ENCODE results near the gene MLST8.

Gene MLST8

DNA sequence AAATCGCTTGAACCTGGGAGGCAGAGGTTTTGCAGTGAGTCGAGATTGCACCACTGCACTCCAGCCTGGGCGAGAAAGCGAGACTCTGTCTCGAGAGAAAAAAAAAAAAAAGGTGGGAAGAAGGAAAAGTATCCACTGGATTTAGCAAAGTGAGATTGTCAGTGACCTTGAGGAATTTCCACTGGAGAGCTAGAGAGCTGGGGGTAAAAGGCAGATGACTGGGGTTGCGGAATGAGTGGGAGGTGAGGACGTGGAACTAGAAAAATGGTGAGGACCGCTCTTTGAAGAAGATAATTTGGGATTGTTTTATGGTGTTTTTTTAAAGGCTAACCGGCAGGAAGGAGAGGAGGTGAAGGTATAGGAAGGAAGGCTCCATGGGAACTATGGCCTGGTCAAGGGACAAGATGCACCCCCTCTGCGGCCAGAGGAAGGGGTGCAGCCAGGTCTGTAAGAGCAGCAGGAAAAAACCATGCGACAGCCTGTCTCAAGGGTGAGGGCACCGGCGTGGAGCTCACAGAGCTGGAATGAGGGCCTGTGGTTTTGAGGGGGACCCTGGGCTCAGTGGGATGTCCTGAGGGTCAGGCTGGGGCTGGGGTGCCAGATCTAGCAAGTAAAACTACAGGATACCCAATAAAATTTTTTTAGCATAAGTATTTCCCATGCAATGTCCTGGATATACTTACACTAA is 694 bp upstream of the MLST8 start:
- CTCF ChIA-PET, result no interaction called here
- no peak for DNase-seq (ENCODE audit: extremely low spot score)
- POLR2A ChIA-PET, result interaction anchor here (0.6 to 2.9 kb wide), 9 partner anchors 8 to 231 kb away, joined by 3 to 12 read pairs (median 6); partner anchors contain the start of genes ECI1, PGP and TRAF7
- TF ChIP-seq L3MBTL2 (conservative IDR thresholded peaks at IDR 0.05) (no peak), ZNF384 (IDR thresholded peaks at IDR 0.05) (no peak), NFRKB (IDR thresholded peaks at IDR 0.05) (no peak), SP1 (IDR thresholded peaks at IDR 0.05) (no peak), ARNT (IDR thresholded peaks at IDR 0.05) (no peak), FOXM1 (IDR thresholded peaks at IDR 0.05; ENCODE audit: borderline replicate concordance) (no peak)

DNA sequence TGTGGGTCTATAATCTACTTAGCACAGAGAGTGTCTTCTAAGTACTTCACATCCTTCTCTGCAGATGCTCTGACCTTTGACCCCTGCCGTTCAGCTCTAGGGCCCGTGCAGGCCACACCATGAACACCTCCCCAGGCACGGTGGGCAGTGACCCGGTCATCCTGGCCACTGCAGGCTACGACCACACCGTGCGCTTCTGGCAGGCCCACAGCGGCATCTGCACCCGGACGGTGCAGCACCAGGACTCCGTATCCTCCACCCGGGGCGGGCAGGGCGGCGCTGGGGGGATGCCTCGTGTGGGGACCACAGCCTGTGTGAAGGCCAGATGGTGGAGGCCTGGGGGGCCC is 686 bp downstream of the MLST8 start:
- POLR2A ChIA-PET, result interaction anchor here (1.3 to 2.9 kb wide), 7 partner anchors 9 to 183 kb away, joined by 3 to 12 read pairs (median 9); partner anchors contain the start of genes ECI1, PGP and TRAF7
- CTCF ChIA-PET, result no interaction called here
- TF ChIP-seq SP1 (IDR thresholded peaks at IDR 0.05), result no peak
- TF ChIP-seq CTBP1 (IDR thresholded peaks at IDR 0.05; ENCODE audit: borderline replicate concordance), result no peak
- no peak for TF ChIP-seq SUZ12 (IDR thresholded peaks at IDR 0.05)
- no peak for TF ChIP-seq TARDBP (IDR thresholded peaks at IDR 0.05)
- no peak for TF ChIP-seq ARNT (IDR thresholded peaks at IDR 0.05)
- TF ChIP-seq NFRKB (IDR thresholded peaks at IDR 0.05), result no peak
- TF ChIP-seq, protein P1, sequence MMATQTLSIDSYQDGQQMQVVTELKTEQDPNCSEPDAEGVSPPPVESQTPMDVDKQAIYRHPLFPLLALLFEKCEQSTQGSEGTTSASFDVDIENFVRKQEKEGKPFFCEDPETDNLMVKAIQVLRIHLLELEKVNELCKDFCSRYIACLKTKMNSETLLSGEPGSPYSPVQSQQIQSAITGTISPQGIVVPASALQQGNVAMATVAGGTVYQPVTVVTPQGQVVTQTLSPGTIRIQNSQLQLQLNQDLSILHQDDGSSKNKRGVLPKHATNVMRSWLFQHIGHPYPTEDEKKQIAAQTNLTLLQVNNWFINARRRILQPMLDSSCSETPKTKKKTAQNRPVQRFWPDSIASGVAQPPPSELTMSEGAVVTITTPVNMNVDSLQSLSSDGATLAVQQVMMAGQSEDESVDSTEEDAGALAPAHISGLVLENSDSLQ (IDR thresholded peaks at IDR 0.05), result no peak
- TF ChIP-seq HDGF (IDR thresholded peaks at IDR 0.05; ENCODE audit: borderline replicate concordance), result no peak
- TF ChIP-seq FOXM1 (IDR thresholded peaks at IDR 0.05; ENCODE audit: borderline replicate concordance), result no peak
- no peak for TF ChIP-seq FOXA1 (IDR thresholded peaks at IDR 0.05)
- no peak for TF ChIP-seq ELF4 (IDR thresholded peaks at IDR 0.05)
- TF ChIP-seq LEF1 (IDR thresholded peaks at IDR 0.05; ENCODE audit: borderline replicate concordance), result no peak
- TF ChIP-seq BHLHE40 (IDR thresholded peaks at IDR 0.05; ENCODE audit: borderline replicate concordance), result no peak
- TF ChIP-seq L3MBTL2 (conservative IDR thresholded peaks at IDR 0.05), result no peak
- TF ChIP-seq FOXK2 (IDR thresholded peaks at IDR 0.05), result no peak
- TF ChIP-seq ZNF384 (IDR thresholded peaks at IDR 0.05), result no peak
- DNase-seq (ENCODE audit: extremely low spot score), result no peak

DNA sequence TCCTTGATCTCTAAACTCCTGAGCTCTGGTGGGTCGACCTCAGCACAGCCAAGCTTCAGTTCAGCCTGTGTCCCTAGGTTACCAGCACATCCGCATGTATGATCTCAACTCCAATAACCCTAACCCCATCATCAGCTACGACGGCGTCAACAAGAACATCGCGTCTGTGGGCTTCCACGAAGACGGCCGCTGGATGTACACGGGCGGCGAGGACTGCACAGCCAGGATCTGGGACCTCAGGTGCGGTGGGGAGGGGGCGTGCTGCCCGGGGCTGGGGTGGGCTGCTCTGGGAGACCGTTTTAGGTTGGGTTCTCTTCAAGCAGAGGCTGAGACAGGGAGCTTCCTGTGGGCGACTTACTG is 1.1 kb downstream of the MLST8 start:
- DNase-seq (ENCODE audit: extremely low spot score), result no peak
- POLR2A ChIA-PET, result interaction anchor here (1.3 to 2.9 kb wide), 5 partner anchors 8 to 184 kb away, joined by 3 to 12 read pairs (median 9); partner anchors contain the start of genes ECI1, PGP and TRAF7
- TF ChIP-seq BHLHE40 (IDR thresholded peaks at IDR 0.05; ENCODE audit: borderline replicate concordance), result no peak
- TF ChIP-seq LEF1 (IDR thresholded peaks at IDR 0.05; ENCODE audit: borderline replicate concordance), result no peak
- TF ChIP-seq HDGF (IDR thresholded peaks at IDR 0.05; ENCODE audit: borderline replicate concordance), result no peak
- TF ChIP-seq FOXA1 (IDR thresholded peaks at IDR 0.05), result no peak
- no peak for TF ChIP-seq SP1 (IDR thresholded peaks at IDR 0.05)
- no peak for TF ChIP-seq L3MBTL2 (conservative IDR thresholded peaks at IDR 0.05)
- TF ChIP-seq FOXK2 (IDR thresholded peaks at IDR 0.05), result no peak
- TF ChIP-seq FOXM1 (IDR thresholded peaks at IDR 0.05; ENCODE audit: borderline replicate concordance), result no peak
- TF ChIP-seq, protein P1 (IDR thresholded peaks at IDR 0.05), result no peak
- no peak for TF ChIP-seq SUZ12 (IDR thresholded peaks at IDR 0.05)
- no peak for TF ChIP-seq ELF4 (IDR thresholded peaks at IDR 0.05)
- TF ChIP-seq ZNF384 (IDR thresholded peaks at IDR 0.05), result no peak
- no peak for TF ChIP-seq TARDBP (IDR thresholded peaks at IDR 0.05)
- no peak for TF ChIP-seq CTBP1 (IDR thresholded peaks at IDR 0.05; ENCODE audit: borderline replicate concordance)
- TF ChIP-seq ARNT (IDR thresholded peaks at IDR 0.05), result no peak
- no peak for TF ChIP-seq NFRKB (IDR thresholded peaks at IDR 0.05)
- CTCF ChIA-PET, result no interaction called here

DNA sequence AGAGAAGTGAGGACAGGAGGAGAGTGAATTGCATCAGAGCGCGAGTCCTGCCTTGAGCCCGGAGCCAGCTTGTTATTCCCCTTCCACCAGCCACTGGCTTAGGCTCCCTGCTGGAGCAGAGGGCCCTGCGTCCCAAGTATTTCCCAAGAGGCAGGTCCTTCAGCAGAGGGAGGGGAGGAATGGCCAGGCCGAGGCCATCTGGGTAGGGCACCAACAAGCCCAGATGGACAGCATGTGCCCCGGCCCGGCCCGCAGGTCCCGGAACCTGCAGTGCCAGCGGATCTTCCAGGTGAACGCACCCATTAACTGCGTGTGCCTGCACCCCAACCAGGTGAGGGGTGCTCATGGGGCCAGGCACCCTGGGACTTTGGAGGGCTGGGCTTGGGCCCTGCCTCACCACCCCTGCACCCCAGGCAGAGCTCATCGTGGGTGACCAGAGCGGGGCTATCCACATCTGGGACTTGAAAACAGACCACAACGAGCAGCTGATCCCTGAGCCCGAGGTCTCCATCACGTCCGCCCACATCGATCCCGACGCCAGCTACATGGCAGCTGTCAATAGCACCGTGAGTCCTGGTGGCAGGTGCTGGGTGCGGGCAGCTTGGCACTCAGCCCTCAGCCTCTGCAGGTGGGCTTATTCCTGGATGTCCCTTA is 1.7 kb downstream of the MLST8 start:
- ChIA-PET POLR2A (interaction anchor here (0.9 to 2.9 kb wide), 5 partner anchors 9 to 184 kb away, joined by 3 to 12 read pairs (median 6); partner anchors contain the start of genes ECI1 and TRAF7), CTCF (no interaction called here)
- DNase-seq (ENCODE audit: extremely low spot score), result no peak
- TF ChIP-seq TARDBP (IDR thresholded peaks at IDR 0.05), result no peak

DNA sequence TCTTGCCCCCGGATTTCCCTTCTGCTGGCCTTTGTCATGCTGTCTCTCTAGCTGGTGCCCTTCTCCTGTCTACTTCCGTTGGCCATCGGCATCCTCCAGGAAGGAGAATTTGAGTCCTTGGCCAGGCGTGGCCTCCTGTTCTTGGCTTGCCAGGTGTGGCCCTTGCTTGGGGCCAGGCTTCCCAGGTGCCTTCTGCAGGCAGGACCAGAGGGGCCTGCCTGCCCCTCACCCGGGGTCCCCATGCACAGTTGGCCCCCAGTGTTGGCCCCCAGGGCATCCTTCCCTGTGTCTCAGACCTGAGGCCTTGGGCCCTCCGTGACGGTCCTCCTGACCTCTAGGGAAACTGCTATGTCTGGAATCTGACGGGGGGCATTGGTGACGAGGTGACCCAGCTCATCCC is 2.6 kb downstream of the MLST8 start:
- ChIA-PET POLR2A (interaction anchor here (1.6 kb wide), 1 partner anchor 44 kb away, joined by 4 read pairs; the partner anchor contains the start of gene ECI1), CTCF (no interaction called here)
- no peak for DNase-seq (ENCODE audit: extremely low spot score)
- TF ChIP-seq FOXA1 (IDR thresholded peaks at IDR 0.05), result no peak

DNA sequence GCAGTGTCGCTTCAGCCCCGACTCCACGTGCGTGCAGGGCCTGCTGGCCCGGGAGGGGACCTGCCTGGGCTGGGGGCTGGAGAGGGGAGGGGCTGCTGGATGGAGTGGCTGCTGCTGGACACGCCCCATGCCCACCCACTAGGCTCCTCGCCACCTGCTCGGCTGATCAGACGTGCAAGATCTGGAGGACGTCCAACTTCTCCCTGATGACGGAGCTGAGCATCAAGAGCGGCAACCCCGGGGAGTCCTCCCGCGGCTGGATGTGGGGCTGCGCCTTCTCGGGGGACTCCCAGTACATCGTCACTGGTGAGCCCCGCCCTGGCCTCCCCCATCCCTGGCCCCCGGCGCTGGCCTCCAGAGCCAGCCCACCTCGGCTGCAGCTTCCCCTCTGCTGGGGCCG is 3.1 kb downstream of the MLST8 start:
- no peak for DNase-seq (ENCODE audit: extremely low spot score)
- ChIA-PET POLR2A (interaction anchor here (1.0 to 2.0 kb wide), 3 partner anchors 10 to 53 kb away, joined by 3 to 8 read pairs (median 4); partner anchors contain the start of genes ECI1 and TRAF7), CTCF (no interaction called here)
- TF ChIP-seq TARDBP (IDR thresholded peaks at IDR 0.05) (no peak), HDGF (IDR thresholded peaks at IDR 0.05; ENCODE audit: borderline replicate concordance) (no peak), ARNT (IDR thresholded peaks at IDR 0.05) (no peak), CTBP1 (IDR thresholded peaks at IDR 0.05; ENCODE audit: borderline replicate concordance) (no peak), NFRKB (IDR thresholded peaks at IDR 0.05) (no peak), SP1 (IDR thresholded peaks at IDR 0.05) (no peak), L3MBTL2 (conservative IDR thresholded peaks at IDR 0.05) (no peak), BHLHE40 (IDR thresholded peaks at IDR 0.05; ENCODE audit: borderline replicate concordance) (no peak), FOXA1 (IDR thresholded peaks at IDR 0.05) (no peak), FOXK2 (IDR thresholded peaks at IDR 0.05) (no peak), ELF4 (IDR thresholded peaks at IDR 0.05) (no peak), ZNF384 (IDR thresholded peaks at IDR 0.05) (no peak)
- TF ChIP-seq, protein P1 (IDR thresholded peaks at IDR 0.05), result no peak
